Measurements from ENCODE around the gene HOXA3.

The HOXA3 gene

DNA sequence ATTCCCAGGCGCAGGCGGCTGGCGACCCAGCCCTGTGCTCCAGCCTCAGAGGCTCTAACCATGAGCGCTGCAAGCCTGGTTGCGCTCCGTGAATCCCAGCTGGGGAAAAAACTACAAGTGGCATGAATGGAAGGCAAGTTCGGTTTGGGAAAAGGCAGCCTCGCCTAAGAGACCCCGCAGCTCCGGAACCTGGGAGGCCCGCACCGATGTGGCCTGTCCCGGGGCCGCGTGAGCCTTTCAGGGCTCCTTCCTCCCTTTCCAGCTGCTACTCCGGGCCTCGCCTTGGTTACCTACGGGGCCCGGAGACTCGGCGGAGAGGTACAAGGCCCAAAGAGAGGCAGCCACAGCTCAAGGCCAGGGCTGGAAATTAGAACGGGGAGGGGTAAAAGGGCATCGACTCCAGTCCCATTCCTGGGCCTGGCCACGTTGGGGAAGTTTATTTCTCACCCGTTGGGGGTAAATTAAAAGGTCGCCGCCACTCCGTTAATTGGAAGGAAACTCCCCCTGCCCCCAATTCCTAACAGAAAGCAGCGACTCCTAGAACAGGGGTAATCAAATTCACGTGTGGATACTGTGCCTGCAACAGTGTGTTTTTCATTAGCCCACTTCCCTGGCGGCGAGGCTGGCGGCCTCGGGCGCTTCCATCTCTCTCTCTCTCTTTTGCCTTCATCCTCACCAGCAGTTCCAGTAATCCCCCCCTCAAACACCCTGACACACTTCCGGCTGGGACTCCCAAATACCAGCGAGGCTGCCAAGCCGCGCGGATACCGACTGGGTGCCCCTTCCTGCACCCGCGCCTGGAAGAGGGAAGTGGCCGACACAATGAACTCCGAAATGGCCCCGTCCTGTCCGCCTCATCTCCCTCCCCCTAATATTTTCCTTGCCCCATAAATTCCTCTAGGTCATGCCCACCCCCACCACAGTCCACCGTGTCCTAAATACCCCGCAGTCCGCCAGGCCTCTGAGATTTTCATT, 14.4 kb upstream of the HOXA3 start:
- no peak for DNase-seq (ENCODE audit: low read depth, low spot score)

DNA sequence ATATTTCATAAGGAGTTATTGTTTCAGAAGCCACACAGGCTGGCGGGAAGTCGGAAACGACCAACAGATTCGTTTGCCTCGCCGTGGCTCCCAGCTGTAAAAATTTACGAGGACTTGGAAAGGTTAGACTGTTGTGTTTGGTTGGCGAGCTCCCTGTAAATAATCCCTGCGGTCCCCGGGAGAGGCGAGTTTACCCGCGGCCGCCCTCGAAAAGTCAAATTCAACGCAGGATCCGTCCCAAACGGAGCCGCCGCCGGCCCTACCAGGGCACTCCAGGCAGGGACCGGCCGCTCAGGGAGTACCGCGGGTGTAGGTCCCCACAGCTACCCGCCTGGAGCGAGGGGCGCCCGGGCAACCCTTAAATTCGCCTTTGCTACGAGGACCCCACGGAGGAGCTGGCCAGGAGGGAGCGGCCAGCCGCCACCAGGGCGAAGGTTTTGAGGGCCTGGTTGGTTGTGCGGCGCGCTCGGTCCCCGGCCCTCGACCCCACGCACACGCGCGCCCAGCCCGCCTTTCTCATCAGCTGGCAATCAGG, 13.7 kb upstream of the HOXA3 start:
- DNase-seq (ENCODE audit: low read depth, low spot score) = no peak

DNA sequence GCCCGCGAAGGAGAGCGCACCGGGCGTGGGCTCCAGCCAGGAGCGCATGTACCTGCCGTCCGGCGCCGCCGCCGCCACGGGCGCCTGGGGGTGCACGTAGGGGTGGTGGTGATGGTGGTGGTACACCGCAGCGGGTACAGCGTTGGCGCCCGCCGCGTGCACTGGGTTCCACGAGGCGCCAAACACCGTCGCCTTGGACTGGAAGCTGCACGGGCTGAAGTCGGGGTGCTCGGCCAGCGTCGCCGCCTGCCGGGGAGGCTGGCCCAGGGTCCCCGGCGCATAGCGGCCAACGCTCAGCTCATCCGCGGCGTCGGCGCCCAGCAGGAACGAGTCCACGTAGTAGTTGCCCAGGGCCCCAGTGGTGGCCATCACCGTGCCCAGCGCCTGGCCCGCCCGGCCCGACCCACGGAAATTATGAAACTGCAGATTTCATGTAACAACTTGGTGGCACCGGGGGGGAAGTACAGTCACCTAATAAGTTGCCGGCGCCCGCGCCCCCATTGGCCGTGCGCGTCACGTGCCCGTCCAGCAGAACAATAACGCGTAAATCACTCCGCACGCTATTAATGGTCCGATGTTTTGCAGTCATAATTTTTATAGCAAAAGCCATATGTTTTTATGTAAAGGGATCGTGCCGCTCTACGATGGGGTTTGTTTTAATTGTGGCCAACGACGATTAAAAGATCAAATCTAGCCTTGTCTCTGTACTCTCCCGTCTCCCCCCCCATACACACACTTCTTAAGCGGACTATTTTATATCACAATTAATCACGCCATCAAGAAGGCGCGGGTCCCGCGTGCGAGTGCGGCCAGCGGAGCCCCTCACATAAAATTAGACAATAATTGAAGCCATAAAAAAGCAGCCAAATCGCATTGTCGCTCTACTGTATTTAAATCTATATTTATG, 13.0 kb upstream of the HOXA3 start, which contains the start of gene HOXA9:
HOXA9 (minus strand) TSS at position 449 of the 907 bp plus-strand sequence; CDS start at position 369, 80 bp downstream.
- DNase-seq (ENCODE audit: low read depth, low spot score) = no peak

DNA sequence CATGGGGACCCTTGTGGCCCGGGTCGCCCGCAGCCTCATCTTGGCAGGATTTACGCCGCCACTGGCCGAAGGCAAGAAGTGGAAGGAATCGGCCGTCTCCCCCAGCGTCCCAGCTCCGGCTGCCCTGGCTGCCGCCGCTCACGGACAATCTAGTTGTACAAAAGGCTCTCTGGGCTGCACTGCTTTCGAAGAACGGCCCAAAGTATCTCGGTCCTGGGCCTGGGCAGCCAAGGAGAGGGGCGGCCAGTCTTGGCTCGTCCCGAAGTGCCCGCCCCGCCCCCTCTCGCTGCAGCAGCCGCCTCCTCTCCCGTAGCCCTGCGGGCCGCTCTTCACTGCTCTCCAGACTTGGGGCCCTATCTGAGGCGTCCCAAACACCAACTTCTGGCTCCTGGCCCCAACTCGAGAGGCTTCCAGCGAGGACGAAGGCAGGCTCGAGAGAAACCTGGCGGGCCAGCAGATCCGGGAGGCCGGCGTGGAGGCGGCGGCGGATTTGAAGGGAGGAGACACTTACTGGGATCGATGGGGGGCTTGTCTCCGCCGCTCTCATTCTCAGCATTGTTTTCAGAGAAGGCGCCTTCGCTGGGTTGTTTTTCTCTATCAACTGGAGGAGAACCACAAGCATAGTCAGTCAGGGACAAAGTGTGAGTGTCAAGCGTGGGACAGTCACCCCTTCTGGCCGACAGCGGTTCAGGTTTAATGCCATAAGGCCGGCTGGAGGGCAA, 12.1 kb upstream of the HOXA3 start:
- no peak for DNase-seq (ENCODE audit: low read depth, low spot score)

DNA sequence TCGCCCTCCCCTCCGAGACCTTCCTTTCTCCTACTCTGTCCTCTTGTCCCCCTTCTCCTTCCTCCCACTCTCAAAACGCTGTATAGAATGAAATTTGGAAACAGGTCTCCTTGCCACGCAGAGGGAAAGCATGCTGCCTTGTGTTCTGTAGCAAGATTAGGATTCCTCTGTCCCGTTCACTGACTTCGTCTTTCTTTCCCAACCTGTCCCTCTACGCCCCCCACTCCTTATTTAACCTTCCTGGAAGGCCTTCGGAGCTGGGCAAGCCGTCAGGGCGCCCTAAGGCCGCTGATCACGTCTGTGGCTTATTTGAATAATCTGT, 11.6 kb upstream of the HOXA3 start:
- no peak for DNase-seq (ENCODE audit: low read depth, low spot score)

DNA sequence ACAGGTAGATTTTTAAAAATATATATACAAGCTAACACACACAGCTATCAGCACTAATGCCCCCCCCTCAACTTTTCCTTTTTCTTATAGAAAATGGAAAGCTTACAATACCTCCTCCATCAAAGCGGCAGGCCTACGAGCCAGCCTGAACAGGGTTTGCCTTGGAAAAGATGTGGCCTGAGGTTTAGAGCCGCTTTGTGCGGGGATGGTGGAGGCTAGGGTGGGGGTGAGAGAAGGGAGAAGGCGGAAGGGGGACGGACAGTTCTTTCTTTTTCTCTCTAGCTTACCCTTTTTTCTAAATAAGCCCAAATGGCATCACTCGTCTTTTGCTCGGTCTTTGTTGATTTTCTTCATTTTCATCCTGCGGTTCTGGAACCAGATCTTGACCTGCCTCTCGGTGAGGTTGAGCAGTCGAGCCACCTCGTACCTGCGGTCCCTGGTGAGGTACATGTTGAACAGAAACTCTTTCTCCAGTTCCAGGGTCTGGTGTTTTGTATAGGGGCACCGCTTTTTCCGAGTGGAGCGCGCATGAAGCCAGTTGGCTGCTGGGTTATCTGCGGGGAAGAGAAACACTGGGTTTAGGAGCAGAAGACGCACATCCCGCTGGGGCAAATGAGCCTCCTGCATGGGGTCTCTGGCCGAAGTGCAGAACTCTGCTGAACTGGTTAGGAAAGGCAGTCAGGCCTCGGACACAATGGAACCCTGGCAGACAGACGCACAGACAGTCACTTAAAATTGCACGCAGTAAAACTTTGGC, 11.1 kb upstream of the HOXA3 start:
- DNase-seq (ENCODE audit: low read depth, low spot score) = no peak

DNA sequence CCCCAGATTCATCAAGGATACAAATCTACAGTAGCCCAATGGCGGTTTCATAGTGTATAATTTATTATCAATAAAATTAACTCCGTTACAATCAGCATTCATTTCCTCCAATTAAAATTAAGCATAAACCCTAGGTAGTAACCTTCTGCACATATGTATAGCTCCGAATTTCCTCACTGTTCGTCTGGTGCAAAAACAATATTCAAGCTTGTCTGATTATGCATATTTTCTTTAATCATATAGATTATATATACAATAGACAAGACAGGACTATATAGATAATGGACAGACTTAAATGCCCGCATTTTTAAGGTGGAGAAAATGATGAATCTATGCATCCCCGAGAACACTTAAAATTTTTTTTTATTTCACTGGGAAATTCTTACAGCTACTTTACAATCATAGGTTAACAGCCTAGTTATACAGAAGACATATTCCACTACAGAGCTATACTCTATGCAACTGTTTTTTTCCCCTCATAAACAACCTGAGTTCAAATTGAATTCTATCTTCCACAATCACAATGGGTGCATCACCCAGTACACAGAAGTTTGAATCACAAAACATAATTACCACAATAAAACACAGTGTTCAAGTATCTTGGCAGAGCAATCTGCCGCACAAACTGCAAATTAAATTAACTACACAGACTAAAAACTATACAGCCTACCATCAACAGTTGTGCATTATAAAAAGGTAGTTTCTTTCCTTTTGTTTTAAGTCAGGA, 10.3 kb upstream of the HOXA3 start:
- no peak for DNase-seq (ENCODE audit: low read depth, low spot score)

DNA sequence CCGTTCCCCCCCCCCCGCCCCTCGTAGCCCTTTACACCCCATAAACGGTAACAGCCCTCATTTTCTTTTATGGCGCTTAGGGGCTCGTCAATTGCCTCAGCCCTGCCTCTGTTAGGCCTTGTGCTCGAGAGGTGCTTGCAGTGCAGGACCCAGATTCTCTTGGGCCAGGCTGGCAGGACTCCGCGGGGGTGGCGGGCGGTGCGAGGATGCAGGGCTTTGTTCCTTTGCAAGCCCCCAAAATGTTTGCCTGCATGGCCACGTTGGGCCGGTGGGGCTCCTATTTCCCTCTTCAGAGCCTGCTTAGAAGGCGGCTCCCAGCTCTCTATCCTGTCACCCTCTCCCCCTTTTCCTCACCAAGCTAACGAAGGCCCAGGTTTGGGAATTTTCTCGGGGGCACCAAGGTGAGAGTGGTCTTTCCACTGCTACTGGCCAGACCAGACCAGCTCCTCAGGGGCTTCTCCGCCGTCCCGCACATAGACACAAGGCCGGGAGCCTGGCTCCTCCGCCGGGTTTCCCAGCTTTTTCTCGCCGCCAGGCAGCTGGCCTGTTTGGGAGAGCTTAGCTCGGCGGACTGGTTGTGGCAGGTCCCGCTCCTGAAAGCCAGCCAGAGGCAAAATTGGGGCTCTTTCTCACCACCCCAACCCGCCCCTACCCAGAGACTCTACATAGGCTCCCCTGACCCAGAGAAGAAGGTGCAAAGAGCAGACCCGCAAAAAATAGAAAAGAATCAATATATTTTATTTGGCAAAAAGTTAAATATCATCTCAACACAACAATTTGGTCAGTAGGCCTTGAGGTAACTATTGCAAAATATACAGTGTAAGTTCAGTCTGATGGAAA, 9.6 kb upstream of the HOXA3 start:
- no peak for DNase-seq (ENCODE audit: low read depth, low spot score)

DNA sequence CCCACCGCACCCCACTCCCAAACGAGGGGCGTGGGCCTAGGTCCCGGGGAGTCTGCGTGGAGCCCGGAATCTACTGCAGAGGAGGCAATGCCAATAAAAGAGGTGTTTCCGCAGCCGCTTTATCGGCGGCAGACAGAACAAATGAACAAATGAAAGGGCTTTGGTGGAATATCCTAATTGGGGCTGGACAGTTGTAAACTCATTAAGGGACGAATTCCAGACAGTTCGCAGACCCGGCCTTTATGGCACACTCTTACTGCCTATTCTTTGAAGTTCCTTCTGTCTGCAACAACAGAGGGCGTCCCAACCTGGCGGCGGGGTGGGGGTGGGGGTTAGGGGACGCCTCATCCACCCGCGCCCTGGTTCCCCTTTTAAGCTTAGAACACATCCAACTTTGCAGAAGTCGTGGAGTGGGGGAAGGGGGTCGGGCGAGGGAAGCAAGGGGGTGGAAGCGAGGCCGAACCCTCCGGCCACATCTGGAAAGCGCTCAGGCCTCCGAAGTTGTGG, 8.9 kb upstream of the HOXA3 start:
- DNase-seq (ENCODE audit: low read depth, low spot score) = no peak

DNA sequence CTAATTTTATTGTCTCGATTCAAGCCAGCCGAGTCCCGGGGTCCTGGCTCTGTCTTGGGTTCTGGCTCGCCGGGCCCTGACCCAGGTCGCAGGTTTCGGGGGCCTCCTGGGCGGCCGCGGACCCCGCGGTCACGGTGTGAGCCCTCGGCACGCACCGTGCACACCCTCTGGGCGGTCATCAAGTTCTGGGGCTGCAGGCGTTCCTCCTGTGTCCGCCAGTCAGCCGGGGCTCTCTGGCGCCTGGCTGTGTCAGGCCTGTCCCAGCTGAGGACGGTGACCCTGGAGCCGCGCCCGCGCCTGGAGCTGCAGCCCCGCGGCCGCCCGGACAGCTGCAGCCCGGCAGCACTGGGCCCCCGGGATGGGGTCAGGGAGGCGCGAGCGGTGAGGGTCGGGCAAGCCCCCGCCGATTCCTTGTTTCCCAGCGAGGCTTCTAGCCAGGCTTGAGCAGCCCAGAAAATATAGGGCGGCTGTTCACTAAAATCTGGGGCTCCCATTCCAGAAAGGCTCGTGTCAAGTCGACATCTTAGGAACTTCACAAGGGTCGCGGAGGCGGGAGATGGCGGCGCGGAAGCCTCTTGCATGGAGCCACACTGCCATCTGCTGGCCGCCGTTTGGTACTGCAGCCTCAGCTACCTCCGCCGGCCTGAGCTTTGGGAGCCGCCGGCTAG, 8.3 kb upstream of the HOXA3 start:
- peak; percentile 47 for DNase-seq (ENCODE audit: low read depth, low spot score)

DNA sequence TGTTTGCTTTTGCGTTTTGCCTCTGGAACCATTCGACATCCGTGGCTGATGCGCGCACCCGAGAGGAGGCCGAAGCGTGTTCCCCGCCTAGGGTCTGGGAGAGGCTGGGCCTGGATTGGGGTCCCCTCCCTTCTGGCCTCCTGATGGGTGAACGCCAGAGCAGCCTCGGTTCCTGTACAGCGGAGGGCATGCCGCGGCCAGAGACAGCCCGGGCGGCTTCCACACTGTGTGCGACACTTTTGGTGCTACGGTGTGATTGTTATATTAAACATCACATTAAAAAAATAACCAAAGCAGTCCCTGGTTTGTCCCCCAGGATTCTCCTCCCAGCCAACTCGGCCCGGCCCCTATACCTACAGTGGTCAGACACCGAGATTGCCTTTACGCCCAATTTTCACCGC, 7.8 kb upstream of the HOXA3 start:
- no peak for DNase-seq (ENCODE audit: low read depth, low spot score)

DNA sequence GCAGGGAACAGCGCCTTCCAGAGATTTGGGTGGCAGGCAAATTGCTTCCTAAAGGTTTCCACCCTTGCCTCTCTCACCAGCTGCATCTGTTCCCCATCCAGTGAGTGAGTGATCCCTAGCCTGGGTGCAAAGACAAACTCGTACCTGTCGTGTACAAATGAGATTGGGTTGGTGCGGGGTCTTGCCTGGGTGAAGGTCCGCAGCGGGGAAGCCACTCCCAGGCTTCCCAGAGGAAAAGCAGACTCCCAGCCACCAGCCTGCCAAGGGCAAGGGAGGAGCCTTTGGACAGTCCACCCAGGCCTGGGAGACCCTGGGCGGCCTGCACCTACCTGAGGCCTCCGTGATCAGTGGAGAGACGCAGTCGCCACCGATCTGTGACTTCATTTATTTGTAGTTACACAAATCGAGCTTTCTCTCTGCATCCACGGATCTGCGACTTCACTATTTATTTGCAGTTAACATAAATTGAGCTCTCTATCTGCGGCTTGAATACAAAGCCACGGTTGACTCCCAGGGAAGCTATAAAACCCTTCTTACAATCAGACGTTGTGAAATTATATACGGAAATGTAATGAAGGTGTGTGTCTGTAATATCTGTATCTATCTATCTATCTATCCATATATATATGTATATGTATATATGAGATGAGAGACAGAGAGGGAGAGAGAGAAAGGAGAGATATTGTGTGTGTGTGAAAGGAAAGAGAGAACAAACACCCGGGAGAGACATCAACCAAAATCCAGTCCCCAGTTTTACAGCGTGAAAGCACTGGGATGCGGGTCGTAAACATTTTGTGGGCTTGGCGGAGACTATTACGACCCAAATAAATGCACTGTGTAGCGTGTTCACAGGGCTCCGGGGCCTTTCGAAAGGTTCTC, 7.1 kb upstream of the HOXA3 start:
- no peak for DNase-seq (ENCODE audit: low read depth, low spot score)

DNA sequence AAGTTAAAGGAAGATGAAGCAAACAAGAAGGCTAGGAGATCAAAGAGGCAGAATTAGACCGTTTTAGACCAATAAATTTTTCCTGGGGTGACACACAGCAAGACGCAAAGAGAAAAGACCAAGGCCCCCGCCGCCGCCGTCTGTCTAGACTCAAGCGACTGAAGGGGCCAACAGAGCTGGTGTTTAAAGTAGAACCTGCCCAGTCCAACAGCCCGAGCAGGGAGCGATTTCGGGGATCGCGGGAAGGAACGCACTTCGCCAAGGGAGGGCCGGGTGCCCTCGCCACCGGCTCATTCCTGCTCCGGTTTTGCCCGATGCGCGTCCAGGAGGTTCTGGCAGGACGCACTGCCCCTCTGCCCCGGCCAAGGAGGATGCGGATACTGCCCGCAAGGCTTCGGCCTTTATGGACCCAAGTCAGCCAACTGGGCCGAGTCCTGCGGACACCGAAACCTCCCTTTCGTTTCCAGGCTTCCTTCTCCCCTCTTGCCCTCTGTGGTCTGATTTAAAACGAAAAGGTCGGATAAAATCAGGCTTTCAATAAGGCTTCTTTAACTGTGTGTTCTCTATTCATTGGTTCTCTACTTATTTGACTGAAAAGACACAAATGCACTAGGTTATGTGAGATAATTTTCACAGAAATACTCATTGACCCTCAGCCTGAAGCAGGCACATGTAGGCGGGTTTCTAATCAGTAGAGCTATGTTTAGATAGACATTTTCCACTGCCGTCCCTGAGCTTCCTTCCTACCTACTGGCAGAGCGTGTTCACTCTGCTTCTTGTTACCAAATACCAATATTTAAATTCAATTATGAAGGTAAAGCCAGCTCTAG, 6.3 kb upstream of the HOXA3 start:
- DNase-seq (ENCODE audit: low read depth, low spot score) = no peak

DNA sequence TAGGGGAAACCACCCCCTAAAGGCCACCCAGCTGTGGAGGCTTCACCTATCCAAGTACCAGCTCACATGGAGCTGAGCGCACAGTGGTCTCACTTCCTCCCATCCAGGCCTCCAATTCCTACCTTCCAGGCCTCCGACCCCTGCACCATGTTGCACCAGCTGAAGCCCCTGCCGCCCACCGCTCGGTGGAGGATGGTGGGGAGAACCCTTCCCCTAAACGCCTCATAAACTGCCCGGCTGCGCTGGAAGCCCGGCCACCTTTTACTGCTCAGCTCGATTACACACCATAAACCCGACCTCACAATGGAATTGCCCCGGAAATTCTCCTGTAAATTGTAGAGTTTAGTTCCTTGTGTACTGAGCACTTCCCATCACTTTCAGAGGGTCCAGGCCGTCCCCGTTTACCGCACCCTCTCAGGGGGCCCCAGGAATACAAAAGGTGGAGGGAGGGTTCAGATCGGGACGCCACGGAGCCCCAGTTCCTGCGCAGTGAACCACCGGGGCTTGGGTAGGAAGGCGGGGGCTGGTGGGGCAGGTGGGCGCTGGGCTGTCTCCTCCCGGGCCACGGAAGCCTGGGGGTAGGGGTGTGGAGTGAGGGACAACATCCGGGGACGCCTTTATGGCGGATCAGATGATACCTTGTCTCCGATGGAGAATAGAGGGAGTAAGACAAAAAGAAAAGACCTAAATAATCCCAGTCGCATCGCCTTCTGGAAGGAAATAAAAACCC, 5.5 kb upstream of the HOXA3 start:
- no peak for DNase-seq (ENCODE audit: low read depth, low spot score)

DNA sequence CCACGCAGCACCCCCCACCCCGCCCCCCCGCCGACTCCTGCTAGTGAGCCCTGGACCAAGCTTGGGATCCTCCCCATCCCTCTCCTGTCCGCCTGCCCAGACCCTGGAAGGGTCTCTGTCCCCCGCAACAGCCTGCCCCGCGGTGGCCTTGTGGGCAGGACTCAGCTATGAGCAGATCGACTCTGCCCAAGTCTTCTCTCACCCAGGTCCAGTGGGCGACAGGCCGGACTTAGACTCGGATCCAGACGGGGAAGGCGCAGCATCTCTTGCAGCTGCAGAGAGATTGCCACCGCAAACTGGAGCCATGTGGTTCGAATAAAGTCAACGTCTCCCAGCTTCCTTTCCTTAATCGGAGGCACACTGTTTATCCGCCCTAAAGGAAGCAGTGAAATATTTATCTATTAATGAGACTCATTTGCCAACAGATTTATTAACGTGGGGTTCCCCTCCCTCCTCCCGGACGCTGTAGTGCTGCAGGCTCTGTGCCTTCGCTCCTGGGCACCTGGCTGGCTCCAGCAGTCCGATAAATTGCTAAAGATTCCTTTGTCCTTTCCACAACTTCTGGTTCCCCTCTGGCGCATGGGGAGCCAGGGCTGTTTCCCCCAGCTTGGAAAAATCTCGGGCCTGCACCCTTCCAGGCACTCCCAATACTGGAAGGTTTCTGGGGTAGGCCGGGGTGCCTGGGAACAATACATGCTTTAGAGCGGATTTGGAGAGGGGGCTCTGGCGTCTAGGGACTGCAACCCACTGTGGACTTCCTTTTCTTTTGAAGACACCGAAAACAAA, 4.7 kb upstream of the HOXA3 start:
- no peak for DNase-seq (ENCODE audit: low read depth, low spot score)

Data from brain pericyte (primary cell).